DOHH2 (cell line): ENCODE measurements around the gene MYO1D.

Source experiments
- H3F3A ChIP-seq: fragments of 200-600 bp; sonication (generic), shearing (Covaris generic); 2 replicates; pipeline ENCODE4 v1.6.0; 2016; ENCODE audit warnings: antibody characterized with exemption, mild to moderate bottlenecking; ENCODE audit not compliant: control insufficient read depth, insufficient read depth
- H3K27ac ChIP-seq: fragments of 200-600 bp; sonication (generic); 2 replicates; pipeline ENCODE4 v1.5.1; 2014; ENCODE audit warnings: low read depth, mild to moderate bottlenecking, low read length, moderate library complexity
- H3K27me3 ChIP-seq: fragments of 200-600 bp; sonication (generic); 2 replicates; pipeline ENCODE4 v1.6.1; 2014; ENCODE audit warnings: mild to moderate bottlenecking, low read length, mixed read lengths; ENCODE audit not compliant: control insufficient read depth
- H3K36me3 ChIP-seq: fragments of 200-600 bp; sonication (generic); 2 replicates; pipeline ENCODE4 v1.6.1; 2014; ENCODE audit warnings: mild to moderate bottlenecking, low read length, moderate library complexity, mixed read lengths; ENCODE audit not compliant: control insufficient read depth
- H3K4me1 ChIP-seq: fragments of 200-600 bp; sonication (generic); 2 replicates; pipeline ENCODE4 v1.6.1; 2014; ENCODE audit warnings: mild to moderate bottlenecking, low read length, mixed read lengths; ENCODE audit not compliant: control insufficient read depth
- H3K4me2 ChIP-seq: fragments of 200-600 bp; sonication (generic); 2 replicates; pipeline ENCODE4 v1.6.0; 2014; ENCODE audit warnings: mild to moderate bottlenecking, low read length, moderate library complexity
- H3K4me3 ChIP-seq: fragments of 200-600 bp; sonication (generic); 2 replicates; pipeline ENCODE4 v1.5.1; 2014; ENCODE audit warnings: mild to moderate bottlenecking, low read length, mixed read lengths
- H3K79me2 ChIP-seq: fragments of 200-600 bp; sonication (generic); 2 replicates; pipeline ENCODE4 v1.6.1; 2014; ENCODE audit warnings: mild to moderate bottlenecking, low read length, mixed read lengths; ENCODE audit not compliant: control insufficient read depth
- H3K9me2 ChIP-seq: fragments of 200-600 bp; sonication (generic); replicated peaks from 2 replicates; pipeline ENCODE4 v1.6.1; 2014; ENCODE audit warnings: mild to moderate bottlenecking, low read length, mixed read lengths; ENCODE audit not compliant: control insufficient read depth
- H3K9me3 ChIP-seq: fragments of 200-600 bp; sonication (generic); 2 replicates; pipeline ENCODE4 v1.6.1; 2014; ENCODE audit warnings: antibody characterized with exemption, low read length, mixed read lengths; ENCODE audit not compliant: control insufficient read depth, insufficient read depth
- H4K20me1 ChIP-seq: fragments of 200-600 bp; sonication (generic); 2 replicates; pipeline ENCODE4 v1.6.0; 2014; ENCODE audit warnings: low read depth, mild to moderate bottlenecking, antibody characterized with exemption, low read length, moderate library complexity; ENCODE audit not compliant: control insufficient read depth, insufficient read depth
- EZH2phosphoT487 ChIP-seq: fragments of 200-600 bp; sonication (generic); IDR thresholded peaks from 2 replicates; pipeline ENCODE4 v1.6.1; 2017; ENCODE audit warnings: borderline replicate concordance, mild to moderate bottlenecking, antibody characterized with exemption, low read length, moderate library complexity, mixed read lengths
- TF ChIP-seq, protein P1 (sequence below): fragments of 200-600 bp; sonication (generic); IDR thresholded peaks from one replicate; pipeline ENCODE4 v1.5.1; 2014; ENCODE audit warnings: antibody characterized with exemption, mild to moderate bottlenecking, low read depth, low read length; ENCODE audit not compliant: poor library complexity, severe bottlenecking

The MYO1D gene

DNA sequence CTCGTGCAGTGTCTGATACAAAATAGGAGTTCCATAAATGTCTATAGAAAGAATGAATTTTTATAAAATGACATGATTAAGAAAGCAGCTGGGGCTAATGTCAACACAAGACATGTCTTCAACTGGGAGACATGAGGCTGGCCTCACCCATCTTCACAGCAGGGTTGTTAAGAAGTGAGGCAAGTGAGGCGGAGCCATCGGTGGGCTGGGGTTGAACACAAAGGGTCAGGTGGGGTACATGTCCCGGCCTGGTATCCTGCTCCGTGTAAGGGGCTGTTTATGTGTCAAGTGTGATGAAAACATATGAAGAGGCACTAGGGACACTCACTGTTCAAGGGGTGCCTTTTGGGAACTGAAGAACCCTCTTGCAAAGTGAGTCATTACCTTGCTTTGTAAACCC, 368.0 kb downstream of the MYO1D start:
- Histone ChIP-seq H3K4me3 (no peak overlapping the region), H3K27ac (no peak overlapping the region), H3K9me2 (no peaks in the 10 kb centered on the region), H3K4me1 (peaks cover 22% of the 10 kb centered on the region), H3K79me2 (no peaks in the 10 kb centered on the region), H4K20me1 (no peaks in the 10 kb centered on the region), H3K27me3 (peaks cover 20% of the 10 kb centered on the region), H3K4me2 (no peak overlapping the region), H3K36me3 (no peaks in the 10 kb centered on the region), H3K9me3 (no peaks in the 10 kb centered on the region), H3F3A (no peaks in the 10 kb centered on the region)
- TF ChIP-seq EZH2phosphoT487 = no peak
- TF ChIP-seq, protein P1, sequence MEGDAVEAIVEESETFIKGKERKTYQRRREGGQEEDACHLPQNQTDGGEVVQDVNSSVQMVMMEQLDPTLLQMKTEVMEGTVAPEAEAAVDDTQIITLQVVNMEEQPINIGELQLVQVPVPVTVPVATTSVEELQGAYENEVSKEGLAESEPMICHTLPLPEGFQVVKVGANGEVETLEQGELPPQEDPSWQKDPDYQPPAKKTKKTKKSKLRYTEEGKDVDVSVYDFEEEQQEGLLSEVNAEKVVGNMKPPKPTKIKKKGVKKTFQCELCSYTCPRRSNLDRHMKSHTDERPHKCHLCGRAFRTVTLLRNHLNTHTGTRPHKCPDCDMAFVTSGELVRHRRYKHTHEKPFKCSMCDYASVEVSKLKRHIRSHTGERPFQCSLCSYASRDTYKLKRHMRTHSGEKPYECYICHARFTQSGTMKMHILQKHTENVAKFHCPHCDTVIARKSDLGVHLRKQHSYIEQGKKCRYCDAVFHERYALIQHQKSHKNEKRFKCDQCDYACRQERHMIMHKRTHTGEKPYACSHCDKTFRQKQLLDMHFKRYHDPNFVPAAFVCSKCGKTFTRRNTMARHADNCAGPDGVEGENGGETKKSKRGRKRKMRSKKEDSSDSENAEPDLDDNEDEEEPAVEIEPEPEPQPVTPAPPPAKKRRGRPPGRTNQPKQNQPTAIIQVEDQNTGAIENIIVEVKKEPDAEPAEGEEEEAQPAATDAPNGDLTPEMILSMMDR = no peak

DNA sequence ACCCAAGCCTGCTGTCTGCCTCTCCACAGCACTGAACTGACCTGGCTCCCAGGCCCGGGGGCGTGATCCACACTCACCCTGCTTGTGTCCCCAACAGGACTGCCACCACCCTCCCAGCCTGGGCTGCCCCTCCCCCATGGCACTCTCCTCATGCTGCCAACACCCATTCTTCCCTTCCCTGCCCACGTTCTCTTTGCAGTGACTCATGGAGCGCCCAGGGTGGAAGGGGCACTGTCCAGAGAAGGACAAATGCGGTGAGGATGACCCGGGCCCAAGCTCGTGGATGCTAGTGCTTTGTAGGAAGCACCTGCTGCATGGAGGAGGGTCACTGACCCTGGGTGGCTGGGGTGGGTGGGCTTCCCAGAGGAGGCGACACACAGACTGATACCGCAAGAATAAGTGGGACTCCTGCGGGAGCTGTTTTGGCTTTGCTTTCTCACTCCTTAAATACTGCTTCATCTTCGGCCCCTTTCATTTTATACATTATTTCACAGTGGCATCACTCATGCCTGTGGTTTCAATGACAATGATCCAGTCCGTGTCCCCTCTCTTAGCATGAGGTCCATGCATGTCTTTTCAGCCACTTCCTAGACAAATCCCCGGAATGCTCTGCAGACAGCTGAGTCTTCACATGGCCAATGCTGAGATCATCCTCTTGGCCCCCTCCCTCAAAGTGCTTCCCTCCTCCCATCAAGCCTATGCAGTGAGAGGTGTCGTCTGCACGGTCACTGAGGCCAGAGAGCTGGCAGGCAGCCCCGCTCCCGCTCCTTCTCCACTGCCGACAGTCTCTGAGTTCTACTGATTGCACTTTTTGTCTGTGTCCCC, 372.5 kb downstream of the MYO1D start:
- Histone ChIP-seq H3K27ac (peak overlapping the region; percentile 43), H3K27me3 (peaks cover 11% of the 10 kb centered on the region; the same call in 1 of the 2 replicates), H3K79me2 (no peaks in the 10 kb centered on the region), H3K9me2 (no peaks in the 10 kb centered on the region), H3K4me3 (no peak overlapping the region), H3K4me2 (peak overlapping the region; percentile 13), H3K9me3 (no peaks in the 10 kb centered on the region), H4K20me1 (no peaks in the 10 kb centered on the region), H3F3A (no peaks in the 10 kb centered on the region), H3K36me3 (no peaks in the 10 kb centered on the region), H3K4me1 (peaks cover 17% of the 10 kb centered on the region)
- TF ChIP-seq EZH2phosphoT487 = no peak

DNA sequence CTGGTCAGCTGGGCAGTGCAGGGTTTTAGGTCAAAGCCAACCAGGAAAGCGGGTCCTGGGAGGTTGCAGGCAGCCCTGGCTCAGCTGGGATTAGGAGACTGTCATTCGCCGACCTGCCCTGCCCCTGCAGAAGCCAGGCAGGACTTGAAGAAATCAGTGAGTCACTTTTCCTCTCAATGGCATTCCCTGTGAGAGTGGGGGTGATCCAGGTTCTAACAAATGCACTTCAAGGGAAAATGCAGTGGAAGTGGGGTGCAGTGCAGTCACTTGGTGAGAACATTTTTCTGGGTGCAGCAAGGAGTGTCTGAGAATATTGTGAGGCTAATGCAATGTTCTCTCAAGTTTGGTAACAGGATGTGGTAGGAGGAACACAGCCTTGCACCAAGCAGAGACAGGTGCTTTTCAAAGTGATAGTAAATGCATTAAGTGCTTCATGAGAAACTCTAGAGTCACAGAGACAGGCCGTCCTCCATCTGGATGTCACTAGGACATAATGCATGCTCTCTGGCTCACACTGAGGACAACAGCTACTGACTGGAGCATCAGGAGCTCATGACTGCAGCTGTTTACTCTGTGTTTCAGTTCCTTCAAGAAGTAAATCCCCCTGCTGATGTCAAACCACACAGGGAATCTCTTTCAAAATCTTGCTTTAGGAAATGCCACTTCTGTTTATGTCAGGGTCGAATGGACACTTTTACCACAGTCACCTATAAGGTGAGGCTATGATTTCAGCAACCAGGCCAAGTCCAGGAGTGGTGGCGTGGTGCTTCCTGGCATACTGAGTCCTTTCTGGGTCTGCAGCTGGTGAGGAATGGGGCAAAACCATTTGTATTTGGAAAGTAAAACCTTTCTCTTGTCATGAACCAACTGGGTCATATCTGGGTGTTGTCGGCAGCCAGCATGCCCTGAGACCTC, 373.4 kb downstream of the MYO1D start:
- Histone ChIP-seq H3F3A (no peaks in the 10 kb centered on the region), H4K20me1 (no peaks in the 10 kb centered on the region), H3K27ac (peak overlapping the region; percentile 43), H3K4me2 (peak overlapping the region; percentile 13), H3K9me3 (no peaks in the 10 kb centered on the region), H3K27me3 (peaks cover 11% of the 10 kb centered on the region; the same call in 1 of the 2 replicates), H3K79me2 (no peaks in the 10 kb centered on the region), H3K4me3 (no peak overlapping the region), H3K4me1 (peaks cover 17% of the 10 kb centered on the region), H3K9me2 (no peaks in the 10 kb centered on the region), H3K36me3 (no peaks in the 10 kb centered on the region)
- TF ChIP-seq, protein P1 = no peak
- no peak for TF ChIP-seq EZH2phosphoT487
